HG03521 (cell line): ENCODE data around the gene CTSD.

ENCODE experiments used
- ATAC-seq: cut with Tn5 transposase; IDR thresholded peaks from one replicate; pipeline ENCODE4 v1.9.1; 2021; ENCODE audit warnings: mild to moderate bottlenecking, moderate library complexity; ENCODE audit not compliant: unreplicated experiment

The CTSD gene

GRCh38 chr11:1756791-1757771 lies 6.6 kb downstream of the CTSD start:
- no peak for ATAC-seq

GRCh38 chr11:1755692-1756561 lies 7.8 kb downstream of the CTSD start:
- no peak for ATAC-seq

GRCh38 chr11:1755344-1755691 lies 8.4 kb downstream of the CTSD start:
- ATAC-seq = no peak

- no peak for ATAC-seq
Measured at GRCh38 chr11:1754376-1755150, 9.2 kb downstream of the CTSD start.

GRCh38 chr11:1753929-1754305 lies 9.8 kb downstream of the CTSD start:
- ATAC-seq = no peak

GRCh38 chr11:1753229-1753928 lies 10.3 kb downstream of the CTSD start:
- ATAC-seq = no peak

- no peak for ATAC-seq
Measured at GRCh38 chr11:1752907-1753228, 10.9 kb downstream of the CTSD start.

GRCh38 chr11:1751999-1752906 lies 11.5 kb downstream of the CTSD start:
- ATAC-seq = no peak

- ATAC-seq = no peak
Measured at GRCh38 chr11:1751531-1751921, 12.2 kb downstream of the CTSD start.

GRCh38 chr11:1750840-1751530 lies 12.7 kb downstream of the CTSD start:
- ATAC-seq = no peak

GRCh38 chr11:1750481-1750839 lies 13.3 kb downstream of the CTSD start, which contains the start of gene IFITM10:
Gene IFITM10, minus strand, starts transcription at chr11:1750595. Its CDS starts 153 bp downstream, at chr11:1750442.
- no peak for ATAC-seq

GRCh38 chr11:1749395-1750351 lies 14.1 kb downstream of the CTSD start:
- no peak for ATAC-seq

- ATAC-seq = no peak
Measured at GRCh38 chr11:1748636-1749394, 14.9 kb downstream of the CTSD start.

GRCh38 chr11:1747753-1748635 lies 15.7 kb downstream of the CTSD start:
- ATAC-seq = no peak

GRCh38 chr11:1746956-1747752 lies 16.6 kb downstream of the CTSD start:
- ATAC-seq = no peak
